ENCODE results near the gene CD19. TPM values are rescaled to one million over a fixed set of nuclear protein-coding genes. Genes with fewer than 3 reads are reported as not detected.

The CD19 gene
- total RNA-seq, 2 donors from 2014 or later = 0.46 to 0.51 TPM

GRCh38 chr16:28980929-28981328 is 49.2 kb downstream of the CD19 start:
- Histone ChIP-seq H3K9me3 (no peaks in the 10 kb centered on the region), H3K27me3 (replicated peaks; ENCODE audit: insufficient read depth) (no peaks in the 10 kb centered on the region), H3K4me1 (replicated peaks) (no peaks in the 10 kb centered on the region), H3K27ac (no peak overlapping the region), H3K4me3 (no peak overlapping the region), H3K36me3 (peaks cover 0 to 9% of the 10 kb centered on the region in 2 donors)
- WGBS = 96% methylated on average over 7 of the region's 7 CpGs
- TF ChIP-seq CTCF (IDR thresholded peaks at IDR 0.05) = no peak
- no peak for TF ChIP-seq POLR2AphosphoS5 (IDR thresholded peaks at IDR 0.05)
- no peak for TF ChIP-seq POLR2A (IDR thresholded peaks at IDR 0.05)
- DNase-seq (ENCODE audit: low spot score) = no peak
- intact Hi-C loops (cut with DNase I) = no loop called here

GRCh38 chr16:28981517-28981916 is 49.7 kb downstream of the CD19 start:
- H3K27ac ChIP-seq = no peak overlapping the region
- DNase-seq (ENCODE audit: low spot score) = no peak
- WGBS = 80% methylated on average over 12 of the region's 12 CpGs
- peaks cover 0 to 9% of the 10 kb centered on the region in 2 donors for H3K36me3 ChIP-seq
- no peaks in the 10 kb centered on the region for H3K4me1 ChIP-seq (replicated peaks)
- H3K4me3 ChIP-seq = no peak overlapping the region
- TF ChIP-seq POLR2A (IDR thresholded peaks at IDR 0.05) (no peak), CTCF (IDR thresholded peaks at IDR 0.05) (no peak), POLR2AphosphoS5 (IDR thresholded peaks at IDR 0.05) (no peak)
- no peaks in the 10 kb centered on the region for H3K27me3 ChIP-seq (replicated peaks; ENCODE audit: insufficient read depth)
- no peaks in the 10 kb centered on the region for H3K9me3 ChIP-seq
- intact Hi-C loops (cut with DNase I) = no loop called here

- WGBS = 96% methylated on average over 10 of the region's 10 CpGs
- H3K36me3 ChIP-seq = peaks cover 0 to 9% of the 10 kb centered on the region in 2 donors
These were observed 50.6 kb downstream of the CD19 start for GRCh38 chr16:28982418-28982817.

GRCh38 chr16:28982949-28983348 is 51.2 kb downstream of the CD19 start:
- peaks cover 0 to 9% of the 10 kb centered on the region in 2 donors for H3K36me3 ChIP-seq
- no peaks in the 10 kb centered on the region for H3K4me1 ChIP-seq (replicated peaks)
- H3K27ac ChIP-seq = no peak overlapping the region
- no peak overlapping the region for H3K4me3 ChIP-seq
- WGBS = 92% methylated on average over 11 of the region's 11 CpGs
- no peaks in the 10 kb centered on the region for H3K27me3 ChIP-seq (replicated peaks; ENCODE audit: insufficient read depth)
- DNase-seq (ENCODE audit: low spot score) = no peak
- intact Hi-C loops (cut with DNase I) = no loop called here
- TF ChIP-seq CTCF (IDR thresholded peaks at IDR 0.05) (no peak), POLR2AphosphoS5 (IDR thresholded peaks at IDR 0.05) (no peak)
- no peaks in the 10 kb centered on the region for H3K9me3 ChIP-seq

More at GRCh38 chr16:28982418-28982817, 50.6 kb downstream of the CD19 start:
- Histone ChIP-seq H3K9me3 (no peaks in the 10 kb centered on the region), H3K27me3 (replicated peaks; ENCODE audit: insufficient read depth) (no peaks in the 10 kb centered on the region), H3K27ac (no peak overlapping the region), H3K4me3 (no peak overlapping the region), H3K4me1 (replicated peaks) (no peaks in the 10 kb centered on the region)
- TF ChIP-seq POLR2A (IDR thresholded peaks at IDR 0.05) (no peak), CTCF (IDR thresholded peaks at IDR 0.05) (no peak), POLR2AphosphoS5 (IDR thresholded peaks at IDR 0.05) (no peak)
- intact Hi-C loops (cut with DNase I) = no loop called here
- no peak for DNase-seq (ENCODE audit: low spot score)

GRCh38 chr16:28983644-28984043 is 51.9 kb downstream of the CD19 start:
- Histone ChIP-seq H3K27ac (no peak overlapping the region), H3K9me3 (no peaks in the 10 kb centered on the region), H3K4me1 (replicated peaks) (no peaks in the 10 kb centered on the region), H3K36me3 (peaks cover 0 to 9% of the 10 kb centered on the region in 2 donors), H3K4me3 (no peak overlapping the region), H3K27me3 (replicated peaks; ENCODE audit: insufficient read depth) (no peaks in the 10 kb centered on the region)
- intact Hi-C loops (cut with DNase I) = no loop called here
- no peak for DNase-seq (ENCODE audit: low spot score)
- WGBS = 97% methylated on average over 18 of the region's 18 CpGs
- TF ChIP-seq POLR2A (IDR thresholded peaks at IDR 0.05) (no peak), POLR2AphosphoS5 (IDR thresholded peaks at IDR 0.05) (no peak), CTCF (IDR thresholded peaks at IDR 0.05) (no peak)
